Measurements from ENCODE around the gene SETD2.
"Not testable (repeated sequence)": the region's sequence is repeated elsewhere in the genome, so short reads cannot be mapped to it uniquely, and the experiment has no call there.

The SETD2 gene

GRCh38 chr3:47164007-47164881 lies at the start of gene SETD2:
Gene SETD2, minus strand, starts transcription at chr3:47164113. Its CDS starts 189 bp downstream, at chr3:47163924.
- DNase-seq = peak; percentile 94

GRCh38 chr3:47210863-47211405 lies 47.0 kb upstream of the SETD2 start:
- no peak for DNase-seq

GRCh38 chr3:47206022-47206421 lies 42.1 kb upstream of the SETD2 start:
- DNase-seq = not testable (repeated sequence)

- no peak for DNase-seq
Observed at GRCh38 chr3:47204875-47205274, 41.0 kb upstream of the SETD2 start.

GRCh38 chr3:47202542-47202941 lies 38.6 kb upstream of the SETD2 start:
- no peak for DNase-seq

GRCh38 chr3:47197287-47197686 lies 33.4 kb upstream of the SETD2 start:
- no peak for DNase-seq

GRCh38 chr3:47194994-47195393 lies 31.1 kb upstream of the SETD2 start:
- no peak for DNase-seq

GRCh38 chr3:47193871-47194859 lies 30.3 kb upstream of the SETD2 start:
- DNase-seq = no peak

- DNase-seq = no peak
Observed at GRCh38 chr3:47186285-47186684, 22.4 kb upstream of the SETD2 start.

GRCh38 chr3:47181685-47182084 lies 17.8 kb upstream of the SETD2 start:
- not testable (repeated sequence) for DNase-seq

GRCh38 chr3:47180011-47180410 lies 16.1 kb upstream of the SETD2 start:
- not testable (repeated sequence) for DNase-seq

GRCh38 chr3:47176582-47176981 lies 12.7 kb upstream of the SETD2 start:
- no peak for DNase-seq

GRCh38 chr3:47163169-47164006 lies 525 bp downstream of the SETD2 start:
- DNase-seq = peak; percentile 39

- no peak for DNase-seq
Observed at GRCh38 chr3:47162697-47163168, 1.2 kb downstream of the SETD2 start.

GRCh38 chr3:47161983-47162696 lies 1.8 kb downstream of the SETD2 start:
- no peak for DNase-seq

- no peak for DNase-seq
Observed at GRCh38 chr3:47159820-47160219, 4.1 kb downstream of the SETD2 start.

GRCh38 chr3:47158208-47158607 lies 5.7 kb downstream of the SETD2 start:
- no peak for DNase-seq

GRCh38 chr3:47156396-47156795 lies 7.5 kb downstream of the SETD2 start:
- no peak for DNase-seq

- no peak for DNase-seq
Observed at GRCh38 chr3:47152578-47152977, 11.3 kb downstream of the SETD2 start.

GRCh38 chr3:47151836-47152235 lies 12.1 kb downstream of the SETD2 start:
- DNase-seq = no peak

GRCh38 chr3:47149339-47149933 lies 14.5 kb downstream of the SETD2 start:
- DNase-seq = no peak

Measured in NCI-H2029 (cell line).